PC-3 (cell line): ENCODE measurements around the gene CREBRF. TPM values are rescaled to one million over a fixed set of nuclear protein-coding genes. Genes with fewer than 3 reads are reported as not detected.
"Not testable (repeated sequence)": the region's sequence is repeated elsewhere in the genome, so short reads cannot be mapped to it uniquely, and the experiment has no call there.

Experiments
- ATAC-seq: fragments of 200-7000 bp; cut with Tn5 transposase; 2 replicates; pipeline ENCODE4 v1.9.1; 2020; ENCODE audit warnings: mild to moderate bottlenecking, moderate library complexity
- BruUV-seq: library from RNA; stranded (reverse); fragments of 400-500 nt; replicated peaks from 2 replicates; lab custom pipeline; 2021; lab: Mats Ljungman, UMichigan
- CTCF ChIA-PET: fragments of 300-600 bp; sonication (Branson Sonifier 250); formaldehyde crosslinking; loops from one replicate; lab custom pipeline; 2022; ENCODE audit warnings: antibody characterized with exemption; lab: Charles Lee
- POLR2A ChIA-PET: fragments of 300-600 bp; sonication (Branson Sonifier 250); formaldehyde crosslinking; loops from one replicate; lab custom pipeline; 2022; ENCODE audit warnings: antibody characterized with exemption; ENCODE audit not compliant: unreplicated experiment; lab: Charles Lee
- DNase-seq: peaks from one replicate; pipeline ENCODE4 v3.0.0-alpha.2; 2015
- H2AFZ ChIP-seq: fragments of 300-600 bp; sonication (generic); 2 replicates; pipeline ENCODE4 v1.6.0; 2016; ENCODE audit warnings: antibody characterized with exemption, low read length
- H3F3A ChIP-seq: fragments of 300-600 bp; sonication (generic); one replicate; pipeline ENCODE4 v1.6.0; 2017; ENCODE audit warnings: antibody characterized with exemption, low read length, control low read depth, mild to moderate bottlenecking; ENCODE audit not compliant: unreplicated experiment
- H3K27ac ChIP-seq: fragments of 300-600 bp; sonication (generic); 2 replicates; pipeline ENCODE4 v1.5.1; 2016; ENCODE audit warnings: mild to moderate bottlenecking, low read length
- H3K27me3 ChIP-seq: fragments of 300-600 bp; sonication (generic); 2 replicates; pipeline ENCODE4 v1.6.1; 2016; ENCODE audit warnings: low read length, mixed read lengths
- H3K36me3 ChIP-seq: fragments of 300-600 bp; sonication (generic); 2 replicates; pipeline ENCODE4 v1.6.1; 2016; ENCODE audit warnings: low read depth, mixed run types, low read length, mixed read lengths
- H3K4me1 ChIP-seq: fragments of 300-600 bp; sonication (generic); 2 replicates; pipeline ENCODE4 v1.5.1; 2016; ENCODE audit warnings: low read length; ENCODE audit not compliant: insufficient read depth
- H3K4me2 ChIP-seq: fragments of 300-600 bp; sonication (generic); 2 replicates; pipeline ENCODE4 v1.6.0; 2016; ENCODE audit warnings: low read length
- H3K4me3 ChIP-seq: fragments of 300-600 bp; sonication (generic); 2 replicates; pipeline ENCODE4 v1.5.1; 2016; ENCODE audit warnings: mild to moderate bottlenecking, low read length, mixed read lengths
- H3K79me2 ChIP-seq: fragments of 300-600 bp; sonication (generic); 2 replicates; pipeline ENCODE4 v1.6.1; 2017; ENCODE audit warnings: low read length, mixed read lengths
- H3K9ac ChIP-seq: fragments of 300-600 bp; sonication (generic); 2 replicates; pipeline ENCODE4 v1.6.0; 2016; ENCODE audit warnings: mild to moderate bottlenecking, low read length
- H3K9me2 ChIP-seq: fragments of 300-600 bp; sonication (generic); replicated peaks from 2 replicates; pipeline ENCODE4 v1.6.1; 2016; ENCODE audit warnings: mixed run types, low read length, mixed read lengths
- H3K9me3 ChIP-seq: fragments of 300-600 bp; sonication (generic); 2 replicates; pipeline ENCODE4 v1.6.1; 2016; ENCODE audit warnings: low read length, mixed read lengths
- H4K20me1 ChIP-seq: fragments of 300-600 bp; sonication (generic); 2 replicates; pipeline ENCODE4 v1.6.1; 2016; ENCODE audit warnings: low read length, mixed read lengths
- EZH2 ChIP-seq: fragments of 300-600 bp; sonication (generic); IDR thresholded peaks from one replicate; pipeline ENCODE4 v1.6.1; 2017; ENCODE audit warnings: antibody characterized with exemption, mild to moderate bottlenecking, low read length; ENCODE audit not compliant: unreplicated experiment
- EZH2phosphoT487 ChIP-seq: fragments of 300-600 bp; sonication (generic); IDR thresholded peaks from 2 replicates; pipeline ENCODE4 v1.6.1; 2018; ENCODE audit warnings: mild to moderate bottlenecking, antibody characterized with exemption, low read length, borderline replicate concordance
- intact Hi-C: fragments of 100-400 bp; cut with micrococcal nuclease; formaldehyde crosslinking; loops from 2 replicates; pipeline ENCODE4 v1.9.0; 2023
- total RNA-seq: library from RNA; depleted of rRNA; stranded (reverse); fragments of >200 nt; gene quantifications from 2 replicates; pipeline ENCODE4 v1.2.3, GENCODE V29; 2014
- TF ChIP-seq, protein P1 (sequence below): fragments of 300-600 bp; sonication (generic); conservative IDR thresholded peaks from 2 replicates; pipeline ENCODE4 v1.5.1; 2017; ENCODE audit warnings: antibody characterized with exemption, low read depth, mild to moderate bottlenecking, low read length

CREBRF gene
- total RNA-seq, 1 experiment from 2014 or later: 4.9 TPM

DNA sequence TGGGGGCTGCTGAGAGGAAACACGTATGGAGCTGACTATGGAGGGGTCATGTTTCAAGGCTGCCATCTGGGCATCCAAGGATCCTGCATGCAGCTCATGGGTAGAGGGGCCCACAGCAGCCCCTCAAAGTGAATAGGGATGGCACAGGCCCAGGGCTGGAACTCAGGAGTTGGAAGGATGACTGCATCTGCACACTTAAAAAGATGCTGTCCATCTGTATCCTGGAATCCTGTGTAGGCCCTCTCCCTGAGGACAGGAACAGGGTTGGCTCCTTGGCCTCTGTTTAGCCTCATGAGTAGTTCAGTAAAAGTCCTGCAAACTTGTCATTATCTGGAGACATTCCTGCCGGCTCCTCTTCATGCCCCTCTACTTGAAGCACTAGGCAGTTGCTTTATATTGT lies 92.2 kb downstream of the CREBRF start:
- ChIA-PET POLR2A (interaction anchor here (0.7 kb wide), 1 partner anchor 25 kb away, joined by 23 read pairs; no protein-coding TSS in a partner anchor), CTCF (no interaction called here)
- no peak for ATAC-seq
- no peaks in the 10 kb centered on the region; the same call in 1 of the 2 replicates for H3K79me2 ChIP-seq
- BruUV-seq: no TSS peak
- H3K27me3 ChIP-seq: no peaks in the 10 kb centered on the region
- no peak overlapping the region for H3K4me2 ChIP-seq
- no peak overlapping the region for H3K27ac ChIP-seq
- TF ChIP-seq EZH2phosphoT487 (no peak), EZH2 (no peak)
- TF ChIP-seq, protein P1, sequence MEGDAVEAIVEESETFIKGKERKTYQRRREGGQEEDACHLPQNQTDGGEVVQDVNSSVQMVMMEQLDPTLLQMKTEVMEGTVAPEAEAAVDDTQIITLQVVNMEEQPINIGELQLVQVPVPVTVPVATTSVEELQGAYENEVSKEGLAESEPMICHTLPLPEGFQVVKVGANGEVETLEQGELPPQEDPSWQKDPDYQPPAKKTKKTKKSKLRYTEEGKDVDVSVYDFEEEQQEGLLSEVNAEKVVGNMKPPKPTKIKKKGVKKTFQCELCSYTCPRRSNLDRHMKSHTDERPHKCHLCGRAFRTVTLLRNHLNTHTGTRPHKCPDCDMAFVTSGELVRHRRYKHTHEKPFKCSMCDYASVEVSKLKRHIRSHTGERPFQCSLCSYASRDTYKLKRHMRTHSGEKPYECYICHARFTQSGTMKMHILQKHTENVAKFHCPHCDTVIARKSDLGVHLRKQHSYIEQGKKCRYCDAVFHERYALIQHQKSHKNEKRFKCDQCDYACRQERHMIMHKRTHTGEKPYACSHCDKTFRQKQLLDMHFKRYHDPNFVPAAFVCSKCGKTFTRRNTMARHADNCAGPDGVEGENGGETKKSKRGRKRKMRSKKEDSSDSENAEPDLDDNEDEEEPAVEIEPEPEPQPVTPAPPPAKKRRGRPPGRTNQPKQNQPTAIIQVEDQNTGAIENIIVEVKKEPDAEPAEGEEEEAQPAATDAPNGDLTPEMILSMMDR: no peak
- intact Hi-C loops: loop anchor here (10.0 kb wide), 1 partner anchor 444 kb away; no protein-coding TSS in a partner anchor
- no peak overlapping the region for H2AFZ ChIP-seq
- peaks cover 10% of the 10 kb centered on the region; the same call in 1 of the 2 replicates for H3K36me3 ChIP-seq
- no peak overlapping the region for H3K9ac ChIP-seq
- H3F3A ChIP-seq: no peaks in the 10 kb centered on the region
- H3K9me3 ChIP-seq: no peaks in the 10 kb centered on the region
- H4K20me1 ChIP-seq: no peaks in the 10 kb centered on the region
- no peak for DNase-seq
- H3K4me1 ChIP-seq: no peaks in the 10 kb centered on the region; the same call in 1 of the 2 replicates
- H3K4me3 ChIP-seq: no peak overlapping the region
- H3K9me2 ChIP-seq: no peaks in the 10 kb centered on the region

DNA sequence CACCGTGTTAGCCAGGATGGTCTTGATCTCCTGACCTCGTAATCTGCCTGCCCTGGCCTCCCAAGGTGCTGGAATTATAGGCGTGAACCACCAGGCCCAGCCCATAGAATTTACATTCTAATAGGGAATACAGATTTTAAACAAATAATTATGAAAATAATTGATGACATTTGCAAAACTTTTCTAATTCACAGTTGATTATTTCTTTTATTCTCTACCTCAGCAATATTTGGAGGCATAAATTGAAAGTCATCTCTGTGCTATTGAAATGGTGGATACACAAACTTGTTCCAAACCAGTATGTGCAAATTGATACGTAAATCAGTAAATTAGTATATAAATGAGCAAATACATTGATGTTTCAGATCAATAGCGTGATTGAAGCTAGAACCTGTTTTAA lies 96.4 kb downstream of the CREBRF start:
- Histone ChIP-seq H3K4me2 (no peak overlapping the region), H3K79me2 (no peaks in the 10 kb centered on the region), H3K9me3 (no peaks in the 10 kb centered on the region), H3K4me3 (no peak overlapping the region), H4K20me1 (no peaks in the 10 kb centered on the region), H3K9ac (no peak overlapping the region), H3K36me3 (peaks cover 20% of the 10 kb centered on the region), H3K27me3 (no peaks in the 10 kb centered on the region), H2AFZ (no peak overlapping the region), H3K9me2 (no peaks in the 10 kb centered on the region), H3F3A (no peaks in the 10 kb centered on the region), H3K4me1 (no peaks in the 10 kb centered on the region), H3K27ac (no peak overlapping the region)
- CTCF ChIA-PET: no interaction called here
- POLR2A ChIA-PET: no interaction called here
- TF ChIP-seq EZH2phosphoT487: no peak
- TF ChIP-seq, protein P1: no peak
- TF ChIP-seq EZH2: no peak
- no peak for DNase-seq
- intact Hi-C loops: no loop called here
- BruUV-seq: no TSS peak
- no peak for ATAC-seq

DNA sequence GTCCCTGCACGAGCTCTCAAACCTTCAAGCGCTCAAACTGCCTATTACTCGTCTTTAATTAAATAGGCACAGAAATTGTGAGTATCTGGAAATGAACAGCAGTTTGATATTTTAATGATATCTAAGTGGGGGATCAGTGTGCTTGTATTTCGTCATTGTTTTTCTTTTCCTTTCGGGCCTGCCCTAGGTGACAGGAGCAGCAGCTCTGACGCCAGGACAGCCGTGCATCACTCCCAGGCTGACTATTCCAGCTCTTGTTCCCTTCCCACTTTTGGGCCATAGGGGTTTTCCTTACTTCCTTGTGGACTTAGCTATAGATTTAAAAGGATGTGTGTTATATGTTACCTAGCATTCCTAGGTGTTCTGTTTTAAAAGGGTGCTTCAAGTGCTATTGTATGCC lies 97.7 kb downstream of the CREBRF start:
- no TSS peak for BruUV-seq
- intact Hi-C loops: no loop called here

DNA sequence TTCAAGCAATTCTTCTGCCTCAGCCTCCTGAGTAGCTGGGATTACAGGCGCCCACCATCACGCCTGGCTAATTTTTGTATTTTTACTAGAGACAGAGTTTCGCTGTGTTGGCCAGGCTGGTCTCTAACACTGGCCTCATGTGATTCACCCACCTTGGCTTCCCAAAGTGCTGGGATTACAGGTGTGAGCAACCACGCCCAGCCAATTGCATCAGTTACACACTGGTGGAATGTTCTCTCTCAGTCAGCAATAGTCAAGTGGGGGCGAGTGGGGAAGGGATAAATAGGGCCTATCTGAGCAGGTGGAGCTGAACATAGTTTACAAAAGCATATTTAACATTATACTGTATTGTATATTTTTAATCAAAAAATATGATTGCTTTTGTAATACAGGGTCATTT lies 98.5 kb downstream of the CREBRF start:
- H3K27me3 ChIP-seq, H3F3A ChIP-seq, H2AFZ ChIP-seq, ATAC-seq, DNase-seq, H3K4me3 ChIP-seq, CTCF ChIA-PET, H3K4me1 ChIP-seq, H3K79me2 ChIP-seq, H3K9me2 ChIP-seq, H3K9me3 ChIP-seq, H3K4me2 ChIP-seq, H3K9ac ChIP-seq, H3K27ac ChIP-seq, H4K20me1 ChIP-seq, POLR2A ChIA-PET, intact Hi-C loops, BruUV-seq: not testable (repeated sequence)
- H3K36me3 ChIP-seq: peaks cover 12% of the 10 kb centered on the region

More for the DNA sequence above, 97.7 kb downstream of the CREBRF start:
- Histone ChIP-seq H3K4me1 (no peaks in the 10 kb centered on the region), H3K4me3 (no peak overlapping the region), H3K9me3 (no peaks in the 10 kb centered on the region), H3K9me2 (no peaks in the 10 kb centered on the region), H3F3A (no peaks in the 10 kb centered on the region), H3K27me3 (no peaks in the 10 kb centered on the region), H4K20me1 (no peaks in the 10 kb centered on the region), H3K9ac (no peak overlapping the region), H3K27ac (no peak overlapping the region), H2AFZ (no peak overlapping the region), H3K36me3 (peaks cover 12% of the 10 kb centered on the region), H3K4me2 (no peak overlapping the region), H3K79me2 (no peaks in the 10 kb centered on the region)
- no peak for TF ChIP-seq EZH2
- TF ChIP-seq EZH2phosphoT487: no peak
- TF ChIP-seq, protein P1: no peak
- POLR2A ChIA-PET: no interaction called here
- DNase-seq (no peak), ATAC-seq (no peak)
- CTCF ChIA-PET: no interaction called here
